PC-3 (cell line): ENCODE measurements around the gene LIPC.

Experiments
- CTCF ChIP-seq: fragments of 300-600 bp; sonication (generic); conservative IDR thresholded peaks from 2 replicates; pipeline ENCODE4 v1.5.1; 2017; ENCODE audit warnings: antibody characterized with exemption, low read depth, mild to moderate bottlenecking, low read length
- EZH2 ChIP-seq: fragments of 300-600 bp; sonication (generic); IDR thresholded peaks from one replicate; pipeline ENCODE4 v1.6.1; 2017; ENCODE audit warnings: antibody characterized with exemption, mild to moderate bottlenecking, low read length; ENCODE audit not compliant: unreplicated experiment
- EZH2phosphoT487 ChIP-seq: fragments of 300-600 bp; sonication (generic); IDR thresholded peaks from 2 replicates; pipeline ENCODE4 v1.6.1; 2018; ENCODE audit warnings: mild to moderate bottlenecking, antibody characterized with exemption, low read length, borderline replicate concordance

DNA sequence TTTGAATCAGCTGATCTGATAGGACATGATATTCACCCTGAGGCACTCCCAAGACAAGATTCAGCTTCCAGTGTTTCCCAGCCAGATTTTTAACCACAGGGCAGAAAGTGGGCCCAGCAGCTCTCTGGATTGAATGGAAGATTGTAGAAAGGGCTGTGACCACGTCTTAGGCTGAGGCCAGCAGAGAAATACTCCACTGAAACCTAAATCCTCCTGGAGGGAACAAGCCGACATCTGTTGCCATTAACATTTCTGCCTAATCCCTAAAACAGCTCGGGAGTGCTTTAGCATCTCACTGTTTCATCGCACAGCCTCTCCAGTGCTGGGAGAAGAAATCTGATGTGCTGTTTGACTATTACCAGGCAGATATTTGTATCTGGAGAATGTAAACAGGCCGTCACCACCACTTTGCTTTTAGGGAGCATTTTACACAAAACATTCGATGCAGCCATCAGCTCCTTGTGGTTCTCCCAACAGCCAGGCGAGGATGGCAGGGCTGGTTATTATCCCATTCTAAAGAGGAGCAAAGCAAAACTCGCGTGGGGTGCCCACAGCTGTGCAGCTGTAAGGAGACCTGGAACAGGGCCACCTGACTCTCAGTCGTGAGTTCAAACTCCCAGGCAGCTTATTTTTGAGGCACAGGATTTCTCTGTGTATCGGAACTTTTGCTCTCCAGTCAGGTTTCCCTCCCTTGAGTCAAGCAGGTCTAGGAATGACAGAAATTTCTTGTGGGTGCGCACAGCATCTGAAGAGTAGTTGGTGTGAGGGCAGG, 117.4 kb downstream of the LIPC start:
- TF ChIP-seq CTCF (no peak), EZH2phosphoT487 (no peak), EZH2 (no peak)
